ENCODE data around the gene SIDT1. TPM values are rescaled to one million over a fixed set of nuclear protein-coding genes. Genes with fewer than 3 reads are reported as not detected.

SIDT1 gene
- total RNA-seq, 1 donor from 2014 or later: 0.69 TPM

DNA sequence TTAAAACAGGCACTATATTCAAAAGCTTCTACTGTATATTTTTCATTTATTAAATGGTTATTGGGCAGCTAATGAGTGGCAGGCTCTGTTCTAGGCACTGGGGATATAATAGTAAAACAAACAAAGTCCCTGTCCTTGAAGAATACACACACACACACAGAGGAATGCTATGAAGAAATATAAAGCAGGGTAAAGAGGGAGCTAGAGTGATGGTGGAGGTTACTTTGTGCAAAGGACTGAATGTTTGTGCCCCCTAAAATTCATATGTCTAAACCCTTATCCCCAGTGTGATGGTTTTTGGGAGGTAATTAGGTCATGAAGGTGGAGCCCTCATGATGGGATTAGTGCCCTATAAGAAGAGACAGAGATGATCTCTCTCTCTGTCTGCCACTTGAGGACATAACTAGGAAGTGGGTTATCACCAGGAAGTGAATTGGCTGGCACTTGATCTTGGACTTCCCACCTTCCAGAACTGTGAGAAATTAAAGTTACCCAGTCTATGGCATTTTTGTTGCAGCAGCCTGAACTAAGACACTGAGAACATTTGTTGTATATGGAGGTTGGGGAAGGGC, 132.3 kb downstream of the SIDT1 start:
- intact Hi-C loops (cut with micrococcal nuclease): no loop called here
- H3K4me3 ChIP-seq: no peak overlapping the region
- H3K27me3 ChIP-seq (ENCODE audit: low read depth): no peaks in the 10 kb centered on the region
- no peak for DNase-seq
- peaks cover 53% of the 10 kb centered on the region for H3K36me3 ChIP-seq
- no peak for TF ChIP-seq CTCF (IDR thresholded peaks at IDR 0.05; ENCODE audit: borderline replicate concordance)
- no peaks in the 10 kb centered on the region for H3K9me3 ChIP-seq (replicated peaks)
- H3K4me1 ChIP-seq: peaks cover 32% of the 10 kb centered on the region
- no peak overlapping the region for H3K27ac ChIP-seq (replicated peaks)

- Histone ChIP-seq H3K4me1 (peaks cover 10% of the 10 kb centered on the region), H3K4me3 (no peak overlapping the region), H3K36me3 (peaks cover 55% of the 10 kb centered on the region), H3K27me3 (ENCODE audit: low read depth) (no peaks in the 10 kb centered on the region), H3K27ac (replicated peaks) (no peak overlapping the region), H3K9me3 (replicated peaks) (no peaks in the 10 kb centered on the region)
- TF ChIP-seq CTCF (IDR thresholded peaks at IDR 0.05; ENCODE audit: borderline replicate concordance): no peak
- intact Hi-C loops (cut with micrococcal nuclease): no loop called here
- DNase-seq: no peak
Observed at GRCh38 chr3:113668015-113668414, 135.7 kb downstream of the SIDT1 start.

GRCh38 chr3:113673593-113673992, 141.2 kb downstream of the SIDT1 start:
- Histone ChIP-seq H3K36me3 (peaks cover 67% of the 10 kb centered on the region), H3K4me1 (peaks cover 2% of the 10 kb centered on the region), H3K4me3 (no peak overlapping the region), H3K9me3 (replicated peaks) (no peaks in the 10 kb centered on the region), H3K27me3 (ENCODE audit: low read depth) (no peaks in the 10 kb centered on the region), H3K27ac (replicated peaks) (no peak overlapping the region)
- no peak for TF ChIP-seq CTCF (IDR thresholded peaks at IDR 0.05; ENCODE audit: borderline replicate concordance)
- intact Hi-C loops (cut with micrococcal nuclease): no loop called here
- no peak for DNase-seq

DNA sequence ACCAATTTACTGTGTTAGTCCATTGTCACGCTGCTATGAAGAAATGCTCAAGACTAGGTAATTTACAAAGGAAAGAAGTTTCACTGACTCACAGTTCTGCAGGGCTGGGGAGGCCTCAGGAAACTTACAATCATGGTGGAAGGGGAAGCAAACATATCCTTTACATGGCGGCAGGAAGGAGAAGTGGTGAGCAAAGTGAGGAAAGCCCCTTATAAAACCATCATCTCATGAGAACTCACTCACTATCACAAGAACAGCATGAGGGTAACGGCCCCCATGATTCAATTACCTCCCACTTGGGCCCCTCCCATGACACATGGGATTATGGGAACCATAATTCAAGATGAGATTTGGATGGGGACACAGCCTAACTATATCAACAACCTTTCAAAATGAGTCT, 143.9 kb downstream of the SIDT1 start:
- Histone ChIP-seq H3K9me3 (replicated peaks) (no peaks in the 10 kb centered on the region), H3K27me3 (ENCODE audit: low read depth) (no peaks in the 10 kb centered on the region), H3K4me3 (no peak overlapping the region), H3K36me3 (peaks cover 53% of the 10 kb centered on the region), H3K4me1 (no peaks in the 10 kb centered on the region), H3K27ac (replicated peaks) (no peak overlapping the region)
- intact Hi-C loops (cut with micrococcal nuclease): no loop called here
- DNase-seq: no peak
- no peak for TF ChIP-seq CTCF (IDR thresholded peaks at IDR 0.05; ENCODE audit: borderline replicate concordance)

DNA sequence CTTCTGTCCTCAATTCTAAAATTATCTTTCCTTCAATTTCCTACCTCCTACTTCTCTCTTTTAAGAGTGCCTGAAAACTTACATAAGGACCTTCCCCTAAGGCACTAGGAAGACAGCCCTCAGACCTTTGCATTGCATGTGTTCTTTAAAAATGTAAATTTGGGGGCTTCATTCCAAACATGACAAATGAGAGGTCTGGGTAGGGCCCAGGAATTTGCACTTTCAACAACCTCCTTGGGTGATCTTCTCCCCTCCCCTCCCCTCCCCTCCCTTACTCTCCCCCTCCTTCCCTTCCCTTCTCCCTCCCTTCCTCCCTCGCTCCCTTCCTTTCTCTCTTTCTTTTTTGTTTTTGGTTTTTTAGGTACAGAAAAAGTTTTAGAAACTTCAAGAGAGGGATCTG, 145.4 kb downstream of the SIDT1 start:
- Histone ChIP-seq H3K4me3 (no peak overlapping the region), H3K27ac (replicated peaks) (no peak overlapping the region), H3K27me3 (ENCODE audit: low read depth) (no peaks in the 10 kb centered on the region), H3K36me3 (peaks cover 45% of the 10 kb centered on the region), H3K4me1 (no peaks in the 10 kb centered on the region), H3K9me3 (replicated peaks) (no peaks in the 10 kb centered on the region)
- intact Hi-C loops (cut with micrococcal nuclease): no loop called here
- no peak for TF ChIP-seq CTCF (IDR thresholded peaks at IDR 0.05; ENCODE audit: borderline replicate concordance)
- DNase-seq: no peak
